Measurements from ENCODE around the gene AKR1B15.
"Not testable (repeated sequence)": the region's sequence is repeated elsewhere in the genome, so short reads cannot be mapped to it uniquely, and the experiment has no call there.

The AKR1B15 gene

DNA sequence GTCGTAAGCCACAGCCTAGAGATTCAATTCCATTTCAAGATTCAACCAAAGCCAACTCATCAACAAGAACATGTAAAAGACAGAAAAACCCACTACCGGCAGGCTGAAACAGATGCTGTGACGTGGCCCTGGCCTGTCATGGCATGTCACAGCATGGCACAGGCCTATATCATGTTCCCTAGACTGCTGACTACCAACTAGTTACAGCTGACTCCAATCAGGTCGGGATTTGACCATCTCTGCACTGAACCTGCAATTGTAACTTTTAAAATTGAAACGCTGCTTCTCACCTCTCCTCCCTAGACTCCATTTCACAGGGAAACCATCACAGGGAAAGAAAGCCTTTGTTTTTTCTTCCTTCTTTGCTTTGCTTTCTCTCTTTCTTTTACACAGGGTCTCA is 12.7 kb downstream of the AKR1B15 start:
- in situ Hi-C loops (cut with MboI; ENCODE audit: low sequenced_read_pairs): not testable (repeated sequence)

DNA sequence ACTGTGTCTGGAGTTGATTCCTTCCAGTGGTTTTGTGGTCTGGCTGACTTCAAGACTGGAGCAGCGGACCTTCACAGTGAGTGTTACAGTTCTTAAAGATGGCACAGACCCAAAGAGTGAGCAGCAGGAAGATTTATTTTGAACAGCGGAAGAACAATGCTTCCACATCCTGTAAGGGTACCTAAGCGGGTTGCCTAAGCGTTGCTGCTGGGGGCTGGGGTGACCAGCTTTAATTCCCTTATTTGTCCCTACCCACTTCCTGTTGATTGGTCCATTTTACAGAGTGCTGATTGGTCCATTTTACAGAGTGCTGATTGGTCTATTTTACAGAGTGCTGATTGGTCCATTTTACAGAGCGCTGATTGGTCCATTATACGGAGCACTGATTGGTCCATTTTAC is 13.2 kb downstream of the AKR1B15 start:
- in situ Hi-C loops (cut with MboI; ENCODE audit: low sequenced_read_pairs): no loop called here

DNA sequence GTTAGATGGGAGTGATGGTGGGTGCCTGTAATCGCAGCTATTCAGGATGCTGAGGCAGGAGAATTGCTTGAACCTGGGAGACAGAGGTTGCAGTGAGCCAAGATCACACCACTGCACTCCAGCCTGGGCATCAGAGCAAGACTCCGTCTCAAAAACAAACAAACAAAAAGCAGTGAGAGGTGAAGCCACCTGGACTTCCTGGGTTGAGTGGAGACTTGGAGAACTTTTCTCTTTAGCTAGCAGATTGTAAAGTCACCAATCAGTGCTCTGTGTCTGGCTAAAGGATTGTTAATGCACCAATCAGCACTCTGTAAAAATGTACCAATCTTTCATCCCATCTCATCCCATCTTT is 14.5 kb downstream of the AKR1B15 start:
- in situ Hi-C loops (cut with MboI; ENCODE audit: low sequenced_read_pairs): not testable (repeated sequence)

DNA sequence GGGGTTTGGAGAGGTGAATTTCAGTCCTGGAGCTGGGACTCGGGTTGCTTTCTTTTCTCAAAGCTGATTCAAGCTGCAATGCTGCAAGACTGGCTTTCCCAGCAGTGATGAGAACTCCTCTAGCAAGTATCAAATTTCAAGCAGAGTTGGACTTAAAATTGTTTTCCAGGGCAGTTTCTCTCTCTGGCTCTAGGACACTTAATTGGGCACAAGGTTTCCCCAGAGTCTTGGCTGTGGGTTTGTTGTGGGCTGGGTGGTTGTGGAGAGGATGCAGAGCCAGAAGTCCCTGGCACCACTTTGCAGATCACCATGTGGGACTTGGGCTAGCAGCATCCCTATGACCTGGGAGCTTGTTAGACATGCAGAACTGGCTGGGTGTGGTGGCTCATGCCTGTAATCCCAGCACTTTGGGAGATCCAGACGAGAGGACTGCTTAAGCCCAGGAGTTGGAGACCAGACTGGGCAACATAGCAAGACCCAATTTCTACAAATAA is 16.8 kb downstream of the AKR1B15 start:
- in situ Hi-C loops (cut with MboI; ENCODE audit: low sequenced_read_pairs): no loop called here

DNA sequence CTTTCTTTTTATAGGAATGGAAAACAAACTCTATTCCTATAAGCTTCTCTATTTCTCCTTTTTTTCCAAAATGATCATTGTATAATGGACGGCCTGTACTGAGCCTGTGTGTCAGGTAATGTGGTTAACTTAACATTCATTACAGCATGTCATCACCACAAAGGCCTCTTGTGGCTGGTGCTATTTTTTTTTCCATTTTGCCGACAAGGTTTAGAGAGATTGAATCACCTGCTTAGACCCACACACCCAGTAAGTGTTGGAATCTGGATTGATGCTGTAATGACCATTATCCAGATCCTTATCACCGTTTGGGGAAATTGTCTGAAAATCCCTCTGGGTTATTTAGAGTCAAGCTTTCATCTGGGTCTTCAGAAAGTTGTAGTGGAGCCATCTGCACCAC is 18.5 kb downstream of the AKR1B15 start:
- in situ Hi-C loops (cut with MboI; ENCODE audit: low sequenced_read_pairs): no loop called here

DNA sequence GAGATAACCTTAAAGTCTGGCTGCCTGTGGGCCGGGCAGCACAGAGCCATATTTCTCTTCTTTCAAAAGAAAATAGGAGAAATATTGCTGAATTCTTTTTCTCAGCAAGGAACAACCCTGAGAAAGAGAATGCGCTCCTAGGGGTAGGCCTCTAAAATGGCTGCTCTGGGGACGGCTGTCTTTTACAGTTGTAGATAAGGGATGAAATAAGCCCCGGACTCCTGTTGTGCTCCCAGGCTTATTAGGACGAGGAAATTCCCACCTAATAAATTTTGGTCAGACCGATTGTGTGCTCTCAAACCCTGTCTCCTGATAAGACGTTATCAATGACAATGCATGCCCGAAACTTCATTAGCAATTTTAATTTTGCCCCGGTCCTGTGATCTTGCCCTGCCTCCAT is 21.1 kb downstream of the AKR1B15 start:
- in situ Hi-C loops (cut with MboI; ENCODE audit: low sequenced_read_pairs): not testable (repeated sequence)

DNA sequence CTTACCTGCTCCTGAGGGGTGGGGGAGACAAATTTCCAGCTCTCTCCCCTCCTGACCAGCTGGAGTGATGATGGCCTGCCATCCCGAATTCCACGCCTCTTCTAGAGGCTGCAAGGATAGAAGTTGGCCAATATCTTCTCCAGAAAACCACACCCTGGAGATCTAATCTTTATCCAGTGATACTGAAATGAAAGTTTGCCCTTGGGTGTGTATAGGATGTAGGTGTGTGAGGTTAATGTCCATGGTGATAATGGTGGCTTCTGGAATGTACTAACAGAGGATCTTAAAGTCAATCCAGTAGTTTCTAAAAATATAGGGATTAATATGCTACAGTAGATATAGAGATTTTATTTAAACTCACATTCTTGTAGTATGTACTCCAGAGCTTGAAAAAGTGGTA is 22.2 kb downstream of the AKR1B15 start:
- in situ Hi-C loops (cut with MboI; ENCODE audit: low sequenced_read_pairs): no loop called here

DNA sequence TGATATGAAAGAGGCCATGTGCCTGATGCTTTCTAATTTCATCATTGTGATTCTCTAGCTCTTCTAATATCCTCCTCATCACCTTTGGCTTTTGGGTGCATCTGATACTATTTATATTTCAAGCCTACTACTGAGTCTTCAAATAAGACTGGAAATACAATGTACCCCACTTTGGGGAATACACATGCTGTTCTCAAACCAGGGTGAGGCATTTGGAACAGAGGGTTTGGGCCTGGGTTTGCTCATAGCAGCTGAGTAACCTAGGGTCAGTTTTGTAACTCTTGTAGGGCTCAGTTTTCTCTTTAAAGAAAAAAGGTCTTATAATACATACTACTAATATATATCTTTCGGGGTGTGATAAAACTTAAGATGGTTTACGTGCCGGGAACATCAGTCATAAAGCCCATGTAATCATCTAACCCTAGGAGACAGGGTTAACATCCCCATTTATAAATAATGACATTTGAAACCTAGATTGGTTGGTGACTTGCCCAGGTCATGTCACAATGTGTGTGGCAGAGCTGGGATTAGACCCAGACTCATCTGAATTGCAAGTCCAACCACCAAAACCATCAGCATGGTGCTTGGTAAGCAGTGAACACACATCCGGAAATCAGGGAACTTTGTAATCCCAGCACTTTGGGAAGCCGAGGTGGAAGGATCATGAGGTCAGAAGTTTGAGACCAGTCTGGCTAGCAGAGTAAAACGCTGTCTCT is 23.0 kb downstream of the AKR1B15 start:
- in situ Hi-C loops (cut with MboI; ENCODE audit: low sequenced_read_pairs): no loop called here

DNA sequence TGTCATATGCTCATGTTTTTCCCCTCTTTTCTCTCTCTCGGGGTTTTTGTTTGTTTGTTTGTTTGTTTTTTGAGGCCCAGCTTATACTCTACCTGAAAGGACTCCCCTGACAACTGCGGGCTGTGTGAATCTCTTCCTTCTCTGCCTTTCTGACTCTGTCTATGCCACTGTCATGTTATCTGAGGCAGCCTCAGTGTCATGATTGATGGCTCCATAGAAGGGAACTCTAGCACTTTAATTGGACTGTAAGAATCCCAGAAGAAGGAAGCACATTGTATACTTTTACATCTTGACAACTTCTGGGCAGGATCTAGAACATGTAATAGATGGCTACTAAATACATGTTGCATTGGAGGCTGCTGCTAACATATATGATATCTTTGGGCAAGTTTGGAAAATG is 25.4 kb downstream of the AKR1B15 start:
- in situ Hi-C loops (cut with MboI; ENCODE audit: low sequenced_read_pairs): no loop called here

DNA sequence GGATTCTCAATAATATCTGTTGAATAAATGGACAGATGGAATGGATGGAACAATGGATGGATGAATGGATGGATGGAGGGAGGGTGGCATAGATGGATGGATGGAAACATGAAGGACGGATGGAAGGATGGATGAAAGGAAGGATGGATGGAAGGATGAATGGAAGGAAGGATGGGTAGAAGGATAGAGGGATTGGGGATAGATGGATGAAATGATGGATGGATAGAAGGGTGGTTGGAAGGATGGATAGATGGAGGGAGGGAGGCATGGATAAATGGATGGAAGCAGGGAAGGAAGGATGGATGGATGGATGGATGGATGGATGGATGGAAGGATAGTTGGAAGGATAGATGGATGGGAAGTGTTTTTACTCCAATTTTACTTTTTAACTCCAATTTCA is 35.4 kb downstream of the AKR1B15 start:
- in situ Hi-C loops (cut with MboI; ENCODE audit: low sequenced_read_pairs): no loop called here

DNA sequence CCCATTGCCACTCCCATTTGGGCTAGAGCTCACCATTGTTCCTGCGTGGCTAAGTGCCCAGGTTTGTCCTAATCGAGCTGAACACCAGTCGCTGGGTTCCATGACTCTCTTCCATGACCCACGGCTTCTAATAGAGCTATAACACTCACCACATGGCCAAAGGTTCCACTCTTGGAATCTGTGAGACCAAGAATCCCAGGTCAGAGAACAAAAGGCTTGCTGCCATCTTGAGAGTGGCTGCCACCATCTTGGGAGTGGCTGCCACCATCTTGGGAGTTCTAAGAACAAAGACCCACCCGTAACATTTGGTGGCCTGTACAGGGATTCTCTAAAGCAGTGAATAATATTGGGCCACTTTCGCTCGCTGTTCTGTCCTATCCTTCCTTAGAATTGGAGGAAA is 37.0 kb downstream of the AKR1B15 start:
- in situ Hi-C loops (cut with MboI; ENCODE audit: low sequenced_read_pairs): no loop called here

DNA sequence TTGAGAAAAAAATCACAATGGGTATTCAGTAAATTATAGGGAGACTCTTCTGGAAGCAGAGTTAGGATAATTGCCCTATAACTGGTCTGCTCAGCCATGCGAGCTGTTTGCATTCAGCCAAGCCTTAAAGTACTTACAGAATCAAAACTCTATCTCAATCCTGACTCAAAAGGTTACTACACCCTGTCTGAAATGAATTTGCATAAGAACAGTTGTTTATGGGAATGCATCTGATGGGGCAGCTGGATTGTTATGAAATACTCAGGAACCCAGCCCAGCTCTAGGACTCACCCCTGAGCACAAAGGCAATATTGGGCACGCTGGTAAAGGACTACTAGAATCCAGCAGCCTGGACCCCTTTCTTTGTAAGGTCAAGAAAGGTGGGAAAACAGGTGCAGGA is 38.8 kb downstream of the AKR1B15 start:
- in situ Hi-C loops (cut with MboI; ENCODE audit: low sequenced_read_pairs): no loop called here

DNA sequence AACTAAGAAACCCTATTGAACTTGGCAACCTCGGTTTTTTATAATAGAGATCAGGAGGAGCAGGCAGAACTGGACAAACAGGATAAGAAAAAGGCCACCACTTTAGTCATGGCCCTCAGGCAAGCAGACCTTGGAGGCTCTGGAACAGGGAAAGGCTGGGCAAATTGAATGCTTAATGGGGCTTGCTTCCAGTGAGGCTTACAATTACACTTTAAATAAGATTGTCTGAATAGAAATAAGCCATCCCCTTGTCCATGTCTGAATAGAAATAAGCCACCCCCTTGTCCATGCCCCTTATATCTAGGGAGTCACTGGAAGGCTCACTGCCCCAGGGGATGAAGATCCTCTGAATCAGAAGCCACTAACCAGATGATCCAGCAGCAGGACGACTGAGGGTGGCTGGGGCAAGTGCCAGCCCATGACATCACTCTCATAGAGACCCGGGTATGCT is 40.6 kb downstream of the AKR1B15 start:
- in situ Hi-C loops (cut with MboI; ENCODE audit: low sequenced_read_pairs): no loop called here

DNA sequence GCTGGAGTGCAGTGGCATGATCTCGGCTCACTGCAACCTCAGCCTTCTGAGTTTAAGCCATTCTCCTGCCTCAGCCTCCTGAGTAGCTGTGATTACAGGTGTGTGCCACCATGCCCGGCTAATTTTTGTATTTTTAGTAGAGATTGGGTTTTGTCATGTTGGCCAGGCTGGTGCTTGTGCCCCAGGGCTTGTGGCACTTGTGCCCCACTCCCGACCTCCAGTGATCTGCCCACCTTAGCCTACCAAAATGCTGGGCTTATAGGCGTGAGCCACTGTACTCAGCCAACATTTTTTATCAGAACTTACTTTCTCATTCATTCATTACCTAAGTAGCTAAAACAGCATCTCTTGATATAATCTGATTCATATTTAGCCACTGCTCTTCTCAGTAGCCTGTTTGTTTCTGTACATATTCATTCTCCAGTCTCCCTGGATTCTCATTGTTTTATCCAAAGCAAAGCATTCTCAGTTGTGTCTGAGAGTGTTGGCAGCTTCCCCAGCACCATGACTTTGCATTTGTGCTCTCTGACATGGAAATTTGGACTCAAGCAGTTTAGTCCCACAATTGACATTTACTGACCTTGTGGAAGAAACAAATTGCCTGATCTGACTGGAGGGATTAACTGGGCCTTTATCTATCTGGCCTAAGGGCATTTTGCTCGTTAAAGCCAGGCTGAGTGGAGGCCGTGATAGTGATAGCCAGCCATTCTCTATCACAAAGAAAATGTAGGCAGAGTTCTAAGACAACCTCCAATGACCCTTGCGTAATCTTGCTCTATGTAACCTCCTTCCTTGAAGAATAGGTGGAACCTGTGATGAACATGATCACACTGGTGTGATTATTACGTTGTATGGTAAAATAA is 44.9 kb downstream of the AKR1B15 start:
- in situ Hi-C loops (cut with MboI; ENCODE audit: low sequenced_read_pairs): no loop called here

DNA sequence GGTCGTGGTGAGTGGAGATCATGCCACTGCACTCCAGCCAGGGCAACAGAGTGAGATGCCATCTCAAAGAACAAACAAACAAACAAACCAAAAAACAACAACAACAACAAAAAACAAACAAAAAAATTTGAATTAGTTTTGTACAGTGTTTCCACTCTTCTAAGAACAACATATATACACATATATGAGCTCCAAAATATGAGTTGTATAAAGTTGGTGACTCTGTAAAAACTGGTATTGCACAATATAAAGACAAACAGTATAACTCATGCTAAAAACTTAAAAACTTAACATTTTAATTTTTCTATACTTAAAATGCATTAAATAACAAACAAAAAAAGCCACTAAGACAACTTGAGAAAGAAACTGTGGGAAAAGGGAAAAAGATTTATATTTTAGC is 46.0 kb downstream of the AKR1B15 start:
- in situ Hi-C loops (cut with MboI; ENCODE audit: low sequenced_read_pairs): no loop called here

DNA sequence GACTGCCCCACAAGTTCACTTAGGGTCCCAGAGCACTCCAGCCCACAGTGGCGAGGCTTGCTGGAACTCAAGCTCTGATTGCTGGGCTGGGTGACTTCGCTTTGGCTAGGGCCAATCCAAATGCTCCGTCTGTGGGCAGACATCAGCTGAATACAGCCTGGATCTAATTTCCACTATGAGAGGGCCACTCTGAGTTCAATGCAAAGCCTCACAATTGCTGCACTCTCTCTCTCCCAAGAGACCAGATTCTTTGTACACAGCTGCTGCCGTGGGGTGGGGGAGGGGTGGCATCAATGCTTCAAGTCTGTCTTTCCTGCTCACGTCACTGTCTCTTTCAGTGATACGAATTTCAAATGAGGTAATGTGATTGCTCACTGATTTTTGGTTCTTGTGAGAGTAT is 50.5 kb downstream of the AKR1B15 start:
- in situ Hi-C loops (cut with MboI; ENCODE audit: low sequenced_read_pairs): no loop called here

DNA sequence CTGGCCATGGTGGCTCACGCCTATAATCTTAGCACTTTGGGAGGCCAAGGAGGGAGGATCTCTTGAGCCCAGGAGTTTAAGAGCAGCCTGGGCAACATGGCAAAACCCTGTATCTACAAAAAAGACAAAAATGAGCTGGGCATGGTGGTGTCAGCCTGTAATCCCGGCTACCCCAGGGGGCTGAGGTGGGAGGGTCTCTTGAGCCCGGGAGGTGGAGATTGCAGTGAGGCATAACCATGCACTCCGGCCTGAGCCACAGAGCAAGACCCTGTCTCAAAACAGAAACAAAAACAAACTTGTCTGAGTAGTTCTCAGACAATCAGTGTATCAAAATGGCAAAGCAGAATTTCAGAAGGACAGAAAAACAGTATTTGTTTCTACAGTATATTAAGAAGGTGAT is 52.5 kb downstream of the AKR1B15 start:
- in situ Hi-C loops (cut with MboI; ENCODE audit: low sequenced_read_pairs): loop anchor here (10.0 kb wide), 1 partner anchor 87 kb away; no protein-coding TSS in a partner anchor

DNA sequence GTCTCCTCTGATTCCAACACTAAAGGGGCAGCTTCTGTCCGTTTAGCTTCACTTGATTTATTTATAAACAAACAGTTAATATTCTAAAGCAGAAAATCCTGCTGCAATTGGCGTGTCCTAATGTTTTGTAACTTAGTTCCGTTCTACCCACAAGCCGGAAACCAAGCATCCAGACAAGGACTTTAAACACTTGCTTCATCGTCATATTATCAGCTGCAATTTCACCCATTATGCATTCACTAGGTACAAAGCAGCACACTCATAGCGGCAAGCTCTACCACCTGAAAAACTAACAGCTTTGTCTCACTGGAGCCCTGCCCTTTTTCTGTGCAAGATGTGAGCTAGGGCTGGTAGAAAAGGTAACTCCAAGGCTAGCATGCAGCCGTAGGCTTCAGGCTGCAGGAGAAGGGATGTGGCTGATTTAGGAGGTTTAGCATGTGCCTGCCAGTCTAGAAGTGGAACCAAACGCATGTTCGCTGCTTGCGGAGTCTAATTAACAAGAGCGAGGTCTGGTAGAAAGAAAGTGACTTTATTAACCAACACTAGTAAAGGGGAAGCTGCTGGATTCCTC is 54.1 kb downstream of the AKR1B15 start:
- in situ Hi-C loops (cut with MboI; ENCODE audit: low sequenced_read_pairs): loop anchor here (10.0 kb wide), 1 partner anchor 88 kb away; no protein-coding TSS in a partner anchor

DNA sequence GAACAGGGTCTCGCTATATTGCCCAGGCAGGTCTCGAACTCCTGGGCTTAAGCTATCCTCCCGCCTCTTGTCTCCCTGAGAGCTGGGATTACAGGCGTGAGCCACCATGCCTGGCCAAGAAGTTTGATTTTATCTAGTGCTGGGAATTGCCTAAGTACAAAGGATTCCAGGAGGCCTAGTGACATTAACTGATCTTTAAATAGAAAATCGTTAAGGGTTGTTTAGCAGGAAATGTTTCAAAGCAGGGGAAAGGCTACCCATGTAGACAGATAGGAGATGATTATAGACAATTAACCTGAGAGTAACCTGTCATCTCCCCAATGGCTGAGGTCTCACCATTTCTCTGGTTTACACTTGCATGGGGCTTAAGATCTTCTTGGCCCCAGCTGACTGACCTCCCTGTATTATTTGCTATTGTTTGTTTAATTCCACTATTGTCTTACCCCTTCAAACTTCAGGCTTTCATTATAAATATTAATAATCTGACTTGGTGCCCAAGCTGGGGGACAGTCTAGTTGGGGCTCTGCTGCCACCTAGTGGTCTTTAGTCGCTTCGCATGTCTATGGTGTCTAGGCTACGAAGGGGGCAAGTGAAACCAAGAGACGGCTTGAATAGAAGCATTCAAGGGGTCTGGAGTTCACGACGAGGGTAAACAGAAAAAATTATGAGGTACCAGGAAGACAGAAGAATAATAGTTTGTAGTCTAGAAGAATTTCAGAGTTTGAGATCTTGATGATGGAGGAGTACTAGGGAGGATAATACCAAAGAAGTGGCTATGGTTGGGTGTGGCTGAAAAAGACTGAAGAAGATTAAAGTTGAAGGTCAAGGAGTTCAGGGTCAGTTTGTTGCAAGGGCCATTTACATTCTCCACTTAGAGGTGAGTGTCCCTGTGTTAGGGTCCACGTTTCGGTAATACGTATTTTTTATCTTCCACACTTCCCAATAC is 57.3 kb downstream of the AKR1B15 start:
- in situ Hi-C loops (cut with MboI; ENCODE audit: low sequenced_read_pairs): loop anchor here (10.0 kb wide), 1 partner anchor 91 kb away; no protein-coding TSS in a partner anchor

DNA sequence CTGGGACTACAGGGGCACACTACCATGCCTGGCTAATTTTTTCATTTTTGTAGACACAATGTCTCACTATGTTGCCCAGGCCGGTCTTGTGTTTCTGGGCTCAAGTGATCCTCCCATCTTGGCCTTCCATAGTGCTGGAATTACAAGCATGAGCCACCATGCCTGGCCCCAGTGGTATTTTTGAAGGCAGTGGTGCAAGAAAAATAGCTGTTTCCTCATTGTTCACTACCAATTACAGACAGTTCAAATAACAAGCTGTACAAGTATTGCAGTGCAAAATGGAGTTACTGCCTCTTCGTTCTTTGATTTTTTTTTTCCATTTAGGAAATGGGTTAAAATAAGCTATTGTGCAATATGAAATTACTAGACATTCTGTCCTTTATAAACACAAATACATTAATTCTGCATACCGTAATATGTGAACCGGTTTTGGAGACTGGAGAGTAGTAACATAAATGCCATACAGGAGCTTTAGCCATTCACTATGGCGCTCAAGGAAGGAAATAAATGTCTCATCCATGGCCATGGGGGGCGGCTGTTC is 62.8 kb downstream of the AKR1B15 start:
- in situ Hi-C loops (cut with MboI; ENCODE audit: low sequenced_read_pairs): loop anchor here (10.0 kb wide), 1 partner anchor 177 kb away; no protein-coding TSS in a partner anchor

All from HL-60/S4 (cell line).